ENCODE measurements around the gene GPR55. TPM values are rescaled to one million over a fixed set of nuclear protein-coding genes. Genes with fewer than 3 reads are reported as not detected.

The GPR55 gene
- total and polyA plus RNA-seq, 2 of the 4 experiments (the other 2 are of a cell fraction), result 0.03 TPM; not detected in 1

- Histone ChIP-seq H3K9ac (ENCODE audit: low read depth, low read length) (no peak overlapping the region), H2AFZ (replicated peaks; ENCODE audit: low read length, poor library complexity) (no peak overlapping the region), H3K9me3 (ENCODE audit: control insufficient read depth, insufficient read depth, low read length) (no peaks in the 10 kb centered on the region; the same call in 1 of the 2 replicates), H3K4me2 (ENCODE audit: low read depth, low read length) (no peak overlapping the region), H2BK20ac (ENCODE audit: low read depth, low read length) (no peak overlapping the region), H2BK5ac (ENCODE audit: low read depth, low read length, poor library complexity, severe bottlenecking) (no peak overlapping the region), H3K23ac (ENCODE audit: low read depth, low read length) (no peak overlapping the region), H4K8ac (ENCODE audit: low read depth in 2 of 2, low read length in 2 of 2) (no peak overlapping the region), H4K91ac (ENCODE audit: insufficient read depth, low read depth, low read length) (no peak overlapping the region), H4K5ac (ENCODE audit: low read depth, low read length) (no peak overlapping the region), H3K79me1 (ENCODE audit: low read depth in 1 of 2, low read length in 2 of 2) (no peaks in the 10 kb centered on the region), H3K4me1 (ENCODE audit: control insufficient read depth, insufficient read depth, low read length) (no peaks in the 10 kb centered on the region; the same call in 1 of the 2 replicates), H4K20me1 (ENCODE audit: insufficient read depth, low read length) (no peaks in the 10 kb centered on the region), H3K14ac (replicated peaks; ENCODE audit: low read depth, low read length) (no peak overlapping the region), H2AK5ac (ENCODE audit: low read depth, low read length) (no peak overlapping the region), H3K56ac (ENCODE audit: extremely low read depth, insufficient read depth, low read length) (no peak overlapping the region), H3K27ac (ENCODE audit: insufficient read depth, low read length) (no peak overlapping the region), H2BK120ac (ENCODE audit: low read depth, low read length) (no peak overlapping the region), H3K4me3 (ENCODE audit: insufficient read depth, low read depth, low read length) (no peak overlapping the region), H3K4ac (ENCODE audit: low read depth, low read length) (no peak overlapping the region), H3K27me3 (ENCODE audit: control insufficient read depth, insufficient read depth, low read length) (peaks cover 10% of the 10 kb centered on the region), H2AK9ac (replicated peaks; ENCODE audit: low read depth, low read length, poor library complexity) (no peak overlapping the region), H3K18ac (ENCODE audit: low read depth, low read length) (no peak overlapping the region), H3K9me1 (ENCODE audit: insufficient read depth, low read length) (no peaks in the 10 kb centered on the region), H2BK15ac (ENCODE audit: low read depth, low read length) (no peak overlapping the region), H3K36me3 (ENCODE audit: control insufficient read depth, insufficient read depth, low read length) (no peaks in the 10 kb centered on the region)
- DNase-seq, result peak; percentile 75
- intact Hi-C loops (cut with micrococcal nuclease) (no loop called here), dilution Hi-C loops (cut with HindIII; ENCODE audit: low sequenced_read_pairs, unreplicated experiment) (no loop called here), in situ Hi-C loops (cut with MboI; ENCODE audit: low sequenced_read_pairs) (no loop called here)
- TF ChIP-seq MXI1 (IDR thresholded peaks at IDR 0.05; ENCODE audit: borderline replicate concordance, low read depth, low read length), result peak; percentile 52; the same call in 1 of the 2 replicates
- TF ChIP-seq, protein P1, sequence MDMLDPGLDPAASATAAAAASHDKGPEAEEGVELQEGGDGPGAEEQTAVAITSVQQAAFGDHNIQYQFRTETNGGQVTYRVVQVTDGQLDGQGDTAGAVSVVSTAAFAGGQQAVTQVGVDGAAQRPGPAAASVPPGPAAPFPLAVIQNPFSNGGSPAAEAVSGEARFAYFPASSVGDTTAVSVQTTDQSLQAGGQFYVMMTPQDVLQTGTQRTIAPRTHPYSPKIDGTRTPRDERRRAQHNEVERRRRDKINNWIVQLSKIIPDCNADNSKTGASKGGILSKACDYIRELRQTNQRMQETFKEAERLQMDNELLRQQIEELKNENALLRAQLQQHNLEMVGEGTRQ (IDR thresholded peaks at IDR 0.05; ENCODE audit: low read depth, low read length), result no peak
- peak; percentile 85 for ATAC-seq (ENCODE audit: low read depth)
- WGBS, 2 experiments (ENCODE audit: extremely low coverage in 2 of 2, insufficient read length in 1 of 2), result 20% methylated on average over 2 of the region's 11 CpGs; no CpG with 5 or more reads in 1 of the 2 experiments
- BruUV-seq (replicated peaks), result no TSS peak
- ChIA-PET POLR2A (ENCODE audit: unreplicated experiment) (no interaction called here), CTCF (interaction anchor here (0.6 to 0.7 kb wide), 2 partner anchors 120 to 732 kb away, joined by 3 read pairs; no protein-coding TSS in a partner anchor)
Measured at GRCh38 chr2:230885463-230886130, 39.4 kb downstream of the GPR55 start.

All from IMR-90 (cell line).